Measurements from ENCODE around the gene DPH7. TPM values are rescaled to one million over a fixed set of nuclear protein-coding genes. Genes with fewer than 3 reads are reported as not detected.

DPH7 gene
- total and polyA plus RNA-seq, 2 of the 8 experiments (the other 6 are each of a cell fraction or from before 2014, with no cell fraction given) = 44.6 to 45.5 TPM

- peaks cover 3 to 5% of the 10 kb centered on the region in 2 experiments for H4K20me1 ChIP-seq (replicated peaks in 1 of 2; ENCODE audit: control insufficient read depth in 1 of 2, insufficient read depth in 2 of 2, low read length in 2 of 2)
- no peaks in the 10 kb centered on the region for H3K27me3 ChIP-seq (replicated peaks in 1 of 4; ENCODE audit: control insufficient read depth in 3 of 4, extremely low read depth in 1 of 4, insufficient read depth in 3 of 4, low read length in 3 of 4)
- H3K36me3 ChIP-seq (ENCODE audit: control insufficient read depth in 2 of 4, insufficient read depth in 4 of 4, low read length in 3 of 4) = peaks cover 10 to 37% (median 16%) of the 10 kb centered on the region in 4 experiments; a peak in 6 of 8 replicates
- no peak overlapping the region for H3K18ac ChIP-seq (ENCODE audit: extremely low read depth, low read length)
- TF ChIP-seq YY1 (IDR thresholded peaks at IDR 0.05; ENCODE audit: low read depth, low read length) = no peak
- H3K4me2 ChIP-seq (ENCODE audit: insufficient read depth in 1 of 2, low read depth in 2 of 2, low read length in 2 of 2) = no peak overlapping the region
- H4K5ac ChIP-seq (ENCODE audit: insufficient read length, low read depth, low read length) = no peak overlapping the region
- H3K14ac ChIP-seq (ENCODE audit: insufficient read length) = no peak overlapping the region
- H2BK5ac ChIP-seq (ENCODE audit: low read depth, low read length) = no peak overlapping the region
- no peaks in the 10 kb centered on the region for H3K23me2 ChIP-seq (ENCODE audit: low read depth, low read length)
- no peak for DNase-seq (ENCODE audit: low read depth in 1 of 2, low spot score in 2 of 2)
- H4K8ac ChIP-seq (ENCODE audit: extremely low read depth, insufficient read depth, low read length) = no peak overlapping the region
- no peak overlapping the region for H3K9ac ChIP-seq (replicated peaks in 1 of 4; ENCODE audit: extremely low read depth in 1 of 4, low read depth in 3 of 4, low read length in 3 of 4)
- no peak for FAIRE-seq
- H2BK12ac ChIP-seq (ENCODE audit: low read depth, low read length) = no peak overlapping the region
- H2BK15ac ChIP-seq (ENCODE audit: low read length) = no peak overlapping the region
- no peak overlapping the region for H2BK120ac ChIP-seq (replicated peaks; ENCODE audit: low read depth, low read length)
- no peaks in the 10 kb centered on the region for H3K79me1 ChIP-seq (ENCODE audit: low read depth, low read length)
- no peaks in the 10 kb centered on the region for H3K4me1 ChIP-seq (replicated peaks in 1 of 4; ENCODE audit: control insufficient read depth in 3 of 4, insufficient read depth in 4 of 4, low read length in 3 of 4)
- no peak overlapping the region for H3K56ac ChIP-seq (replicated peaks; ENCODE audit: insufficient read length, low read depth, low read length)
- H3K79me2 ChIP-seq (ENCODE audit: control insufficient read depth in 1 of 2, insufficient read depth in 2 of 2, low read length in 2 of 2) = no peaks in the 10 kb centered on the region
- ChIA-PET POLR2A (ENCODE audit: partially characterized antibody) (interaction anchor here (1.2 kb wide), 2 partner anchors 12 to 35 kb away, joined by 3 to 4 read pairs; no protein-coding TSS in a partner anchor), CTCF (ENCODE audit: partially characterized antibody) (interaction anchor here (0.6 to 4.3 kb wide), 9 partner anchors 16 to 214 kb away, joined by 3 to 21 read pairs (median 3); no protein-coding TSS in a partner anchor)
- no peak overlapping the region for H3K23ac ChIP-seq (ENCODE audit: insufficient read length)
- no peak overlapping the region for H3K4me3 ChIP-seq (ENCODE audit: extremely low read depth in 1 of 4, insufficient read depth in 2 of 4, low read depth in 3 of 4, low read length in 4 of 4)
- H3K27ac ChIP-seq (ENCODE audit: low read depth, low read length) = no peak overlapping the region
- H2AK5ac ChIP-seq (ENCODE audit: low read depth, low read length) = no peak overlapping the region
- H3K9me3 ChIP-seq (ENCODE audit: insufficient read depth in 2 of 2, low read depth in 1 of 2, low read length in 1 of 2) = no peaks in the 10 kb centered on the region
- no peak overlapping the region for H2AFZ ChIP-seq (ENCODE audit: low read length)
- H3K4ac ChIP-seq (replicated peaks; ENCODE audit: insufficient read length, low read depth, low read length) = no peak overlapping the region
- no peak overlapping the region for H4K91ac ChIP-seq (replicated peaks; ENCODE audit: insufficient read length, low read length)
- WGBS, 2 experiments (ENCODE audit: extremely low coverage in 1 of 2, insufficient coverage in 1 of 2, insufficient read length in 1 of 2, insufficient replicate concordance in 2 of 2, low coverage in 1 of 2, low lambda C conversion rate in 2 of 2, missing lambda C conversion rate in 1 of 2) = 93% methylated on average over 4 of the region's 4 CpGs; no CpG with 5 or more reads in 1 of the 2 experiments
- H2BK20ac ChIP-seq (ENCODE audit: low read length) = no peak overlapping the region
These were observed 20.6 kb downstream of the DPH7 start for GRCh38 chr9:137558127-137558526.
